Breast epithelium (tissue), 4 donors: ENCODE measurements around the gene VAT1L. TPM values are rescaled to one million over a fixed set of nuclear protein-coding genes. Genes with fewer than 3 reads are reported as not detected.

Experiments
- DNase-seq, 2 donors: peaks; one replicate each; pipeline ENCODE4 v3.0.0-alpha.2; 2019; ENCODE audit warnings: low spot score in 2 of 2
- H3K27ac ChIP-seq, 2 donors: fragments of 200-600 bp; sonication (generic) in 1 of 2; one replicate each; pipeline ENCODE4 v1.5.1; 2016 to 2019; ENCODE audit warnings: mild to moderate bottlenecking in 1 of 2
- H3K27me3 ChIP-seq, 2 donors: fragments of 200-600 bp; sonication (generic) in 1 of 2; one replicate each; pipeline versions ENCODE4 v1.5.1 to v1.6.0; 2017 to 2019; ENCODE audit warnings: control low read depth in 1 of 2, mild to moderate bottlenecking in 1 of 2
- H3K36me3 ChIP-seq: fragments of 200-600 bp; one replicate; pipeline ENCODE4 v1.5.1; 2019
- H3K4me1 ChIP-seq, 2 donors: fragments of 200-600 bp; sonication (generic); one replicate each; pipeline ENCODE4 v1.5.1; 2016 to 2019; ENCODE audit warnings: control low read depth in 1 of 2
- H3K4me3 ChIP-seq, 3 donors: fragments of 200-600 bp; sonication (generic); 1 replicate in 2 of 3; 2 replicates in 1 of 3; pipeline ENCODE4 v1.5.1; 2016 to 2019; ENCODE audit warnings: mild to moderate bottlenecking in 3 of 3, moderate library complexity in 2 of 3
- H3K9me3 ChIP-seq, 2 donors: fragments of 200-600 bp; sonication (generic) in 1 of 2; one replicate each; pipeline ENCODE4 v1.5.1; 2016 to 2019; ENCODE audit warnings: control low read depth in 1 of 2
- POLR2A ChIP-seq: fragments of 450-650 bp; IDR thresholded peaks from one replicate; pipeline ENCODE4 v1.6.1; 2016; ENCODE audit warnings: antibody characterized with exemption, mild to moderate bottlenecking, moderate library complexity
- POLR2AphosphoS5 ChIP-seq, 3 donors: sonication (generic); formaldehyde crosslinking; IDR thresholded peaks; one replicate each; pipeline ENCODE4 v1.6.1; 2017; ENCODE audit warnings: antibody characterized with exemption in 3 of 3
- intact Hi-C: fragments of 100-400 bp; cut with DNase I; formaldehyde crosslinking; loops from one replicate; pipeline ENCODE4 v1.15.1; 2023; ENCODE audit warnings: low total_unique reads
- total RNA-seq, 3 donors: library from RNA; depleted of rRNA; stranded (reverse); fragments of >200 nt; gene quantifications; one replicate each; pipeline ENCODE4 v1.1.0, GENCODE V29; 2016
- TF ChIP-seq, protein P1 (sequence below), 3 donors: fragments of 450-650 bp; IDR thresholded peaks; one replicate each; pipeline ENCODE4 v1.5.1; 2016 to 2017; ENCODE audit warnings: antibody characterized with exemption in 3 of 3, mild to moderate bottlenecking in 3 of 3, moderate library complexity in 3 of 3

The VAT1L gene
- total RNA-seq, 3 donors from 2014 or later: 0.33 to 0.88 TPM; not detected in 1

DNA sequence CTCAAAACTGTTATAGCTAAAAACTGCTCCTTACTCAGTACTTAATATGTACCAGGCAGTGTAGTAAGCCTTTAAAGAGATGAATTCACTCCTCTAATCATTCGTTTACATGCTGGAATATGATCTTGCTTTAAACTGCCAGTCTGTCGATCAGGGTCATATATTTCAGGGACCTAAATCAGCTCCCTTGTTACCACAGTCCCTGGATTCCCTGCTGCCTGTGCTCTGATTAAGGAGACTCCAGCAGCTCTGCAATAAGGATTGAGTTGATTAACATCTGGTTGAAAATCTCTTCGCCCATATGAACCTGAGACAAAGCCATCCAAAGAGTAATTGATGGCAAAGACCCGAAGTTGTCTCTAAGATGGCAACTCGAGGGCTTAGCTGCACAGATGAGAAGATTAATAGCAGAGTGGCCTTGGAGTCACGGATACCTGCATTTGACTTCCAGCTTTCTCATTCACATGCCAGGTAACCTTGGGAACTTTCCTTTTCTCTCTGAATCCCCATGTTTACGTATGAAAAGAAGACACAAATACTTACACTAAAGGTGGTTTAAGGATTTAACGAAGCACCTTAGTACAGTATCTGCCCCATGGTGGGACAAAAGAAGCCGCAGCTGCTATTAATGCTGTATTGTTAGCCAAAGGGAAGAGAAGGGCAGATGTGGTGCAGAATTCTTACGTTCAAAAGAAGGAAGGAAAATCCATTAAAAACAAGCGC is 68.2 kb downstream of the VAT1L start:
- H3K27ac ChIP-seq: no peak overlapping the region
- H3K9me3 ChIP-seq: no peaks in the 10 kb centered on the region
- no peak overlapping the region for H3K4me3 ChIP-seq
- DNase-seq: no peak
- H3K27me3 ChIP-seq: no peaks in the 10 kb centered on the region
- no peaks in the 10 kb centered on the region for H3K36me3 ChIP-seq
- no peaks in the 10 kb centered on the region for H3K4me1 ChIP-seq
- intact Hi-C loops: no loop called here
- TF ChIP-seq, protein P1, sequence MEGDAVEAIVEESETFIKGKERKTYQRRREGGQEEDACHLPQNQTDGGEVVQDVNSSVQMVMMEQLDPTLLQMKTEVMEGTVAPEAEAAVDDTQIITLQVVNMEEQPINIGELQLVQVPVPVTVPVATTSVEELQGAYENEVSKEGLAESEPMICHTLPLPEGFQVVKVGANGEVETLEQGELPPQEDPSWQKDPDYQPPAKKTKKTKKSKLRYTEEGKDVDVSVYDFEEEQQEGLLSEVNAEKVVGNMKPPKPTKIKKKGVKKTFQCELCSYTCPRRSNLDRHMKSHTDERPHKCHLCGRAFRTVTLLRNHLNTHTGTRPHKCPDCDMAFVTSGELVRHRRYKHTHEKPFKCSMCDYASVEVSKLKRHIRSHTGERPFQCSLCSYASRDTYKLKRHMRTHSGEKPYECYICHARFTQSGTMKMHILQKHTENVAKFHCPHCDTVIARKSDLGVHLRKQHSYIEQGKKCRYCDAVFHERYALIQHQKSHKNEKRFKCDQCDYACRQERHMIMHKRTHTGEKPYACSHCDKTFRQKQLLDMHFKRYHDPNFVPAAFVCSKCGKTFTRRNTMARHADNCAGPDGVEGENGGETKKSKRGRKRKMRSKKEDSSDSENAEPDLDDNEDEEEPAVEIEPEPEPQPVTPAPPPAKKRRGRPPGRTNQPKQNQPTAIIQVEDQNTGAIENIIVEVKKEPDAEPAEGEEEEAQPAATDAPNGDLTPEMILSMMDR (IDR thresholded peaks at IDR 0.05): no peak
- TF ChIP-seq POLR2AphosphoS5 (IDR thresholded peaks at IDR 0.05): no peak
- TF ChIP-seq POLR2A: no peak

DNA sequence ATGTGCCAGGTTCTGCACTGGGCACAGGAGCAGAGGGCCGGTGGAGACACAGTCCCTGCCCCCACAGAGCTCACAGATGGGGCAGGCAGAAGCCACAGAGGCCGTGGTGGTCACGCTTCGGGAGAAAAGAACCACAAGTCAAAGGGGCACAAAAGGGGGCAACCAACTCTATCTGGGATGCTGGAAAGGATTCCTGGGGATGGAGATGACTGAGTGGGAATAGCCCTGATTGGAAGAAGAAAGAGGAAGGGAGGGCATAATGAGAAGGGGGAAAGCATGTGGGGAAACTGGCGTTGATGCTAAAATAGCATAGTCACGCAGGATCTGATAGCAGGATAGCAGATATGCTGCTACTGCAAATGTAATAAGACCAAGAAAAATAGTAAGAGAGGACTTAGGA is 69.7 kb downstream of the VAT1L start:
- Histone ChIP-seq H3K4me3 (no peak overlapping the region), H3K27me3 (no peaks in the 10 kb centered on the region), H3K36me3 (no peaks in the 10 kb centered on the region), H3K27ac (no peak overlapping the region), H3K9me3 (no peaks in the 10 kb centered on the region), H3K4me1 (no peaks in the 10 kb centered on the region)
- intact Hi-C loops: no loop called here
- TF ChIP-seq, protein P1 (IDR thresholded peaks at IDR 0.05): no peak
- TF ChIP-seq POLR2A (no peak), POLR2AphosphoS5 (IDR thresholded peaks at IDR 0.05) (no peak)
- DNase-seq: no peak

- no peak for DNase-seq
- no peak overlapping the region for H3K27ac ChIP-seq
- TF ChIP-seq POLR2AphosphoS5 (IDR thresholded peaks at IDR 0.05) (no peak), POLR2A (no peak)
- TF ChIP-seq, protein P1 (IDR thresholded peaks at IDR 0.05): no peak
- H3K9me3 ChIP-seq: no peaks in the 10 kb centered on the region
- no peaks in the 10 kb centered on the region for H3K36me3 ChIP-seq
- intact Hi-C loops: no loop called here
- no peak overlapping the region for H3K4me3 ChIP-seq
- no peaks in the 10 kb centered on the region for H3K27me3 ChIP-seq
- H3K4me1 ChIP-seq: no peaks in the 10 kb centered on the region
These were observed 71.3 kb downstream of the VAT1L start for GRCh38 chr16:77859493-77860232.

- TF ChIP-seq, protein P1 (IDR thresholded peaks at IDR 0.05): no peak
- TF ChIP-seq POLR2AphosphoS5 (IDR thresholded peaks at IDR 0.05) (no peak), POLR2A (no peak)
- no peak for DNase-seq
These were observed 72.6 kb downstream of the VAT1L start for GRCh38 chr16:77860953-77861352.

GRCh38 chr16:77863250-77863649 is 74.9 kb downstream of the VAT1L start:
- H3K9me3 ChIP-seq: no peaks in the 10 kb centered on the region
- H3K36me3 ChIP-seq: no peaks in the 10 kb centered on the region
- no peak overlapping the region for H3K27ac ChIP-seq
- intact Hi-C loops: no loop called here
- no peak for DNase-seq
- no peak overlapping the region for H3K4me3 ChIP-seq
- H3K4me1 ChIP-seq: no peaks in the 10 kb centered on the region
- no peaks in the 10 kb centered on the region for H3K27me3 ChIP-seq
- TF ChIP-seq POLR2A (no peak), POLR2AphosphoS5 (IDR thresholded peaks at IDR 0.05) (no peak)
- TF ChIP-seq, protein P1 (IDR thresholded peaks at IDR 0.05): no peak

More at GRCh38 chr16:77860953-77861352, 72.6 kb downstream of the VAT1L start:
- intact Hi-C loops: no loop called here
- H3K27me3 ChIP-seq: no peaks in the 10 kb centered on the region
- no peaks in the 10 kb centered on the region for H3K9me3 ChIP-seq
- no peaks in the 10 kb centered on the region for H3K4me1 ChIP-seq
- H3K36me3 ChIP-seq: no peaks in the 10 kb centered on the region
- no peak overlapping the region for H3K4me3 ChIP-seq
- H3K27ac ChIP-seq: no peak overlapping the region
